IMR-90 (cell line): ENCODE measurements around the gene EHBP1L1. TPM values are rescaled to one million over a fixed set of nuclear protein-coding genes. Genes with fewer than 3 reads are reported as not detected.

Experiments used
- ATAC-seq: fragments of 200-7000 bp; cut with Tn5 transposase; 2 replicates; pipeline ENCODE4 v1.9.1; 2020; ENCODE audit warnings: low read depth, mild to moderate bottlenecking, moderate library complexity
- BruUV-seq: library from RNA; stranded (reverse); fragments of 400-500 nt; replicated peaks from 2 replicates; lab custom pipeline; 2021; lab: Mats Ljungman, UMichigan
- CTCF ChIA-PET: fragments of 300-600 bp; formaldehyde crosslinking; extraction: SDS; loops from one replicate; lab custom pipeline; 2021; ENCODE audit warnings: antibody characterized with exemption; lab: Yijun Ruan, JAX
- POLR2A ChIA-PET: fragments of 300-600 bp; sonication (Branson Sonifier 250); formaldehyde crosslinking; loops from one replicate; lab custom pipeline; 2022; ENCODE audit warnings: antibody characterized with exemption; ENCODE audit not compliant: unreplicated experiment; lab: Charles Lee
- DNase-seq: peaks from one replicate; pipeline ENCODE4 v3.0.0; 2013
- H2AFZ ChIP-seq: replicated peaks from 2 replicates; pipeline ENCODE3; 2013; ENCODE audit warnings: low read length, mild to moderate bottlenecking; ENCODE audit not compliant: poor library complexity
- H2AK5ac ChIP-seq: 2 replicates; pipeline ENCODE4 v1.6.1; 2013; ENCODE audit warnings: low read depth, low read length, inconsistent platforms
- H2AK9ac ChIP-seq: replicated peaks from 2 replicates; pipeline ENCODE3; 2013; ENCODE audit warnings: mild to moderate bottlenecking, low read depth, low read length, moderate library complexity; ENCODE audit not compliant: poor library complexity
- H2BK120ac ChIP-seq: 2 replicates; pipeline ENCODE4 v1.6.1; 2013; ENCODE audit warnings: low read depth, low read length, inconsistent platforms
- H2BK15ac ChIP-seq: 3 replicates; pipeline ENCODE4 v1.6.1; 2013; ENCODE audit warnings: low read depth, low read length, inconsistent platforms
- H2BK20ac ChIP-seq: 2 replicates; pipeline ENCODE4 v1.6.1; 2013; ENCODE audit warnings: low read depth, mild to moderate bottlenecking, inconsistent platforms, low read length, moderate library complexity
- H2BK5ac ChIP-seq: 2 replicates; pipeline ENCODE4 v1.6.1; 2013; ENCODE audit warnings: mild to moderate bottlenecking, low read depth, low read length, inconsistent platforms; ENCODE audit not compliant: poor library complexity, severe bottlenecking
- H3K14ac ChIP-seq: replicated peaks from 2 replicates; pipeline ENCODE4 v1.6.1; 2013; ENCODE audit warnings: low read depth, low read length, inconsistent platforms
- H3K18ac ChIP-seq: 2 replicates; pipeline ENCODE4 v1.6.1; 2013; ENCODE audit warnings: low read depth, low read length, control low read depth
- H3K23ac ChIP-seq: 2 replicates; pipeline ENCODE4 v1.6.1; 2013; ENCODE audit warnings: low read depth, low read length, inconsistent platforms
- H3K27ac ChIP-seq: 2 replicates; pipeline ENCODE4 v1.5.1; 2013; ENCODE audit warnings: mild to moderate bottlenecking, control low read depth, low read length; ENCODE audit not compliant: insufficient read depth
- H3K27me3 ChIP-seq: 2 replicates; pipeline ENCODE4 v1.6.1; 2013; ENCODE audit warnings: low read length; ENCODE audit not compliant: control insufficient read depth, insufficient read depth
- H3K36me3 ChIP-seq: 2 replicates; pipeline ENCODE4 v1.6.1; 2013; ENCODE audit warnings: low read length, mixed read lengths; ENCODE audit not compliant: control insufficient read depth, insufficient read depth
- H3K4ac ChIP-seq: 2 replicates; pipeline ENCODE4 v1.6.1; 2013; ENCODE audit warnings: low read depth, low read length, inconsistent platforms
- H3K4me1 ChIP-seq: 2 replicates; pipeline ENCODE4 v1.6.1; 2013; ENCODE audit warnings: low read length, mixed read lengths; ENCODE audit not compliant: control insufficient read depth, insufficient read depth
- H3K4me2 ChIP-seq: 2 replicates; pipeline ENCODE4 v1.6.1; 2013; ENCODE audit warnings: low read depth, mild to moderate bottlenecking, control low read depth, low read length, moderate library complexity
- H3K4me3 ChIP-seq: 2 replicates; pipeline ENCODE4 v1.5.1; 2013; ENCODE audit warnings: low read depth, mild to moderate bottlenecking, control low read depth, low read length, moderate library complexity; ENCODE audit not compliant: insufficient read depth
- H3K56ac ChIP-seq: 2 replicates; pipeline ENCODE4 v1.6.1; 2013; ENCODE audit warnings: low read length, inconsistent platforms; ENCODE audit not compliant: insufficient read depth; ENCODE audit errors: extremely low read depth
- H3K79me1 ChIP-seq, 2 experiments: 2 replicates each; pipeline ENCODE4 v1.6.1; 2013; ENCODE audit warnings: low read length in 2 of 2, inconsistent platforms in 1 of 2, low read depth in 1 of 2
- H3K9ac ChIP-seq: 2 replicates; pipeline ENCODE4 v1.6.1; 2013; ENCODE audit warnings: low read depth, low read length, control low read depth
- H3K9me1 ChIP-seq: 2 replicates; pipeline ENCODE4 v1.6.1; 2013; ENCODE audit warnings: low read length, inconsistent platforms; ENCODE audit not compliant: insufficient read depth
- H3K9me3 ChIP-seq: 2 replicates; pipeline ENCODE4 v1.6.1; 2013; ENCODE audit warnings: low read length; ENCODE audit not compliant: control insufficient read depth, insufficient read depth
- H4K20me1 ChIP-seq: 2 replicates; pipeline ENCODE4 v1.6.1; 2013; ENCODE audit warnings: low read length, inconsistent platforms; ENCODE audit not compliant: insufficient read depth
- H4K5ac ChIP-seq: 2 replicates; pipeline ENCODE4 v1.6.1; 2013; ENCODE audit warnings: mild to moderate bottlenecking, low read depth, low read length, control low read depth
- H4K8ac ChIP-seq, 2 experiments: 2 replicates each; pipeline ENCODE4 v1.6.1; 2013; ENCODE audit warnings: low read depth in 2 of 2, low read length in 2 of 2, control low read depth in 1 of 2, inconsistent platforms in 1 of 2
- H4K91ac ChIP-seq: 2 replicates; pipeline ENCODE4 v1.6.1; 2013; ENCODE audit warnings: low read depth, low read length, inconsistent platforms; ENCODE audit not compliant: insufficient read depth
- BHLHE40 ChIP-seq: fragments of 150-350 bp; IDR thresholded peaks from 2 replicates; pipeline ENCODE4 v1.6.1; 2016; ENCODE audit warnings: mild to moderate bottlenecking, low read depth, low read length
- CEBPB ChIP-seq: IDR thresholded peaks from 2 replicates; pipeline ENCODE4 v1.6.1; 2012; ENCODE audit warnings: low read depth, low read length, improper control_type of control experiment
- FOS ChIP-seq: fragments of 150-350 bp; IDR thresholded peaks from 2 replicates; pipeline ENCODE4 v1.6.1; 2016; ENCODE audit warnings: low read depth, low read length
- MAZ ChIP-seq: IDR thresholded peaks from 2 replicates; pipeline ENCODE4 v1.6.1; 2012; ENCODE audit warnings: low read depth, mild to moderate bottlenecking, low read length, improper control_type of control experiment, moderate library complexity, borderline replicate concordance
- MXI1 ChIP-seq: IDR thresholded peaks from 2 replicates; pipeline ENCODE4 v1.6.1; 2012; ENCODE audit warnings: low read depth, mild to moderate bottlenecking, low read length, moderate library complexity, borderline replicate concordance
- NFE2L2 ChIP-seq: fragments of 150-350 bp; IDR thresholded peaks from 2 replicates; pipeline ENCODE4 v1.6.1; 2016; ENCODE audit warnings: low read depth, mild to moderate bottlenecking, low read length
- POLR2A ChIP-seq: IDR thresholded peaks from 2 replicates; pipeline ENCODE4 v1.6.1; 2012; ENCODE audit warnings: mild to moderate bottlenecking, low read depth, low read length
- RAD21 ChIP-seq: IDR thresholded peaks from 2 replicates; pipeline ENCODE4 v1.6.1; 2012; ENCODE audit warnings: low read length, improper control_type of control experiment
- RCOR1 ChIP-seq: IDR thresholded peaks from 2 replicates; pipeline ENCODE4 v1.6.1; 2012; ENCODE audit warnings: mild to moderate bottlenecking, low read length, improper control_type of control experiment; ENCODE audit not compliant: insufficient replicate concordance
- SMC3 ChIP-seq: fragments of 150-350 bp; IDR thresholded peaks from 2 replicates; pipeline ENCODE4 v1.6.1; 2016; ENCODE audit warnings: low read depth, mild to moderate bottlenecking, antibody characterized with exemption, low read length, moderate library complexity
- WGBS, 2 experiments: methylation state at CpG; one replicate each; pipeline versions ENCODE4 v1.1.5 to v1.1.7; 2013; ENCODE audit warnings: missing lambda C conversion rate in 2 of 2; ENCODE audit not compliant: insufficient read length in 1 of 2; ENCODE audit errors: extremely low coverage in 2 of 2; 5-methylcytosine and 5-hydroxymethylcytosine counted together
- dilution Hi-C: fragments of 300-500 bp; cut with HindIII; formaldehyde crosslinking; loops from one replicate; pipeline ENCODE4 v1.14.3; 2018; ENCODE audit warnings: low sequenced_read_pairs; ENCODE audit not compliant: unreplicated experiment
- in situ Hi-C: fragments of 300-500 bp; cut with MboI; formaldehyde crosslinking; loops from 3 replicates; pipeline ENCODE4 v1.14.3; 2019; ENCODE audit warnings: low sequenced_read_pairs, inconsistent platforms, mixed read lengths
- intact Hi-C: fragments of 100-400 bp; cut with micrococcal nuclease; formaldehyde crosslinking; loops from 2 replicates; pipeline ENCODE4 v1.10.0; 2022
- polyA plus RNA-seq, 3 experiments: library from polyadenylated mRNA; depleted of rRNA; stranded (reverse); fragments of >200 nt; gene quantifications; 2 replicates each; pipeline ENCODE4 v1.2.3, GENCODE V29; 2012; ENCODE audit warnings: low replicate concordance in 1 of 3
- total RNA-seq: library from RNA; depleted of rRNA; stranded (reverse); fragments of >200 nt; gene quantifications from 2 replicates; pipeline ENCODE4 v1.2.3, GENCODE V29; 2012
- TF ChIP-seq, protein P1 (sequence below): conservative IDR thresholded peaks from 2 replicates; pipeline ENCODE4 v1.5.1; 2012; ENCODE audit warnings: mild to moderate bottlenecking, low read depth, low read length, improper control_type of control experiment
- TF ChIP-seq, protein P2 (sequence below): fragments of 150-350 bp; IDR thresholded peaks from 2 replicates; pipeline ENCODE4 v1.6.1; 2016; ENCODE audit warnings: low read depth, mild to moderate bottlenecking, low read length, moderate library complexity, borderline replicate concordance

EHBP1L1 gene
- total and polyA plus RNA-seq, 2 of the 4 experiments (the other 2 are of a cell fraction): 10.0 to 27.4 TPM

- WGBS, 2 experiments: 8% methylated on average over 48 of the region's 67 CpGs; no CpG with 5 or more reads in 1 of the 2 experiments
Observed at GRCh38 chr11:65606876-65607613, 31.2 kb downstream of the EHBP1L1 start.

More at GRCh38 chr11:65606876-65607613, 31.2 kb downstream of the EHBP1L1 start:
- peaks cover 9% of the 10 kb centered on the region for H3K4me1 ChIP-seq
- H2AFZ ChIP-seq: peak overlapping the region; percentile 61
- H2AK5ac ChIP-seq: peak overlapping the region; percentile 33; the same call in 1 of the 2 replicates
- no peak overlapping the region for H2BK15ac ChIP-seq
- H3K36me3 ChIP-seq: peaks cover 41% of the 10 kb centered on the region
- in situ Hi-C loops: no loop called here
- H3K27ac ChIP-seq: no peak overlapping the region
- peak overlapping the region; percentile 20; the same call in 1 of the 2 replicates for H3K4me3 ChIP-seq
- no peak overlapping the region for H4K5ac ChIP-seq
- H2BK120ac ChIP-seq: no peak overlapping the region
- no peak overlapping the region; a peak in 1 of 4 replicates for H4K8ac ChIP-seq
- ATAC-seq (peak; percentile 100), DNase-seq (peak; percentile 93)
- peaks cover 39% of the 10 kb centered on the region for H4K20me1 ChIP-seq
- H4K91ac ChIP-seq: no peak overlapping the region
- no peak overlapping the region for H2BK5ac ChIP-seq
- H2BK20ac ChIP-seq: no peak overlapping the region
- 0 out of 2 replicates have a peak, but pooled peaks cover 5% of the 10 kb centered on the region for H3K9me1 ChIP-seq
- H3K4me2 ChIP-seq: peak overlapping the region; percentile 74
- no peak overlapping the region for H3K14ac ChIP-seq
- TF ChIP-seq, protein P1, sequence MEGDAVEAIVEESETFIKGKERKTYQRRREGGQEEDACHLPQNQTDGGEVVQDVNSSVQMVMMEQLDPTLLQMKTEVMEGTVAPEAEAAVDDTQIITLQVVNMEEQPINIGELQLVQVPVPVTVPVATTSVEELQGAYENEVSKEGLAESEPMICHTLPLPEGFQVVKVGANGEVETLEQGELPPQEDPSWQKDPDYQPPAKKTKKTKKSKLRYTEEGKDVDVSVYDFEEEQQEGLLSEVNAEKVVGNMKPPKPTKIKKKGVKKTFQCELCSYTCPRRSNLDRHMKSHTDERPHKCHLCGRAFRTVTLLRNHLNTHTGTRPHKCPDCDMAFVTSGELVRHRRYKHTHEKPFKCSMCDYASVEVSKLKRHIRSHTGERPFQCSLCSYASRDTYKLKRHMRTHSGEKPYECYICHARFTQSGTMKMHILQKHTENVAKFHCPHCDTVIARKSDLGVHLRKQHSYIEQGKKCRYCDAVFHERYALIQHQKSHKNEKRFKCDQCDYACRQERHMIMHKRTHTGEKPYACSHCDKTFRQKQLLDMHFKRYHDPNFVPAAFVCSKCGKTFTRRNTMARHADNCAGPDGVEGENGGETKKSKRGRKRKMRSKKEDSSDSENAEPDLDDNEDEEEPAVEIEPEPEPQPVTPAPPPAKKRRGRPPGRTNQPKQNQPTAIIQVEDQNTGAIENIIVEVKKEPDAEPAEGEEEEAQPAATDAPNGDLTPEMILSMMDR: no peak
- TF ChIP-seq, protein P2, sequence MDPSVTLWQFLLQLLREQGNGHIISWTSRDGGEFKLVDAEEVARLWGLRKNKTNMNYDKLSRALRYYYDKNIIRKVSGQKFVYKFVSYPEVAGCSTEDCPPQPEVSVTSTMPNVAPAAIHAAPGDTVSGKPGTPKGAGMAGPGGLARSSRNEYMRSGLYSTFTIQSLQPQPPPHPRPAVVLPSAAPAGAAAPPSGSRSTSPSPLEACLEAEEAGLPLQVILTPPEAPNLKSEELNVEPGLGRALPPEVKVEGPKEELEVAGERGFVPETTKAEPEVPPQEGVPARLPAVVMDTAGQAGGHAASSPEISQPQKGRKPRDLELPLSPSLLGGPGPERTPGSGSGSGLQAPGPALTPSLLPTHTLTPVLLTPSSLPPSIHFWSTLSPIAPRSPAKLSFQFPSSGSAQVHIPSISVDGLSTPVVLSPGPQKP: no peak
- TF ChIP-seq BHLHE40 (peak; percentile 93), FOS (no peak), MAZ (no peak), RCOR1 (no peak), MXI1 (peak; percentile 99), POLR2A (no peak), NFE2L2 (no peak), CEBPB (no peak), RAD21 (no peak), SMC3 (no peak)
- CTCF ChIA-PET: interaction anchor here (1.0 kb wide), 1 partner anchor 13 kb away, joined by 3 read pairs; no protein-coding TSS in a partner anchor
- H3K4ac ChIP-seq: no peak overlapping the region
- intact Hi-C loops: loop anchor here (5.0 kb wide), 1 partner anchor 35 kb away; the partner anchor contains the start of genes FAM89B and ZNRD2
- no peaks in the 10 kb centered on the region for H3K27me3 ChIP-seq
- H3K9ac ChIP-seq: no peak overlapping the region
- peak overlapping the region; percentile 73 for H2AK9ac ChIP-seq
- H3K9me3 ChIP-seq: no peaks in the 10 kb centered on the region
- dilution Hi-C loops: no loop called here
- POLR2A ChIA-PET: interaction anchor here (0.5 to 0.7 kb wide), 3 partner anchors 15 to 290 kb away, joined by 3 to 10 read pairs (median 8); no protein-coding TSS in a partner anchor
- no peak overlapping the region for H3K56ac ChIP-seq
- no peak overlapping the region for H3K23ac ChIP-seq
- H3K79me1 ChIP-seq: peaks cover 13 to 58% of the 10 kb centered on the region in 2 experiments
- no TSS peak for BruUV-seq
- no peak overlapping the region for H3K18ac ChIP-seq
